GM19463 (cell line): ENCODE measurements around the gene BRIX1.

ENCODE experiments used
- ATAC-seq: cut with Tn5 transposase; IDR thresholded peaks from one replicate; pipeline ENCODE4 v1.9.1; 2021; ENCODE audit warnings: mild to moderate bottlenecking, moderate library complexity; ENCODE audit not compliant: unreplicated experiment

Gene BRIX1, protein sequence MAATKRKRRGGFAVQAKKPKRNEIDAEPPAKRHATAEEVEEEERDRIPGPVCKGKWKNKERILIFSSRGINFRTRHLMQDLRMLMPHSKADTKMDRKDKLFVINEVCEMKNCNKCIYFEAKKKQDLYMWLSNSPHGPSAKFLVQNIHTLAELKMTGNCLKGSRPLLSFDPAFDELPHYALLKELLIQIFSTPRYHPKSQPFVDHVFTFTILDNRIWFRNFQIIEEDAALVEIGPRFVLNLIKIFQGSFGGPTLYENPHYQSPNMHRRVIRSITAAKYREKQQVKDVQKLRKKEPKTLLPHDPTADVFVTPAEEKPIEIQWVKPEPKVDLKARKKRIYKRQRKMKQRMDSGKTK

DNA sequence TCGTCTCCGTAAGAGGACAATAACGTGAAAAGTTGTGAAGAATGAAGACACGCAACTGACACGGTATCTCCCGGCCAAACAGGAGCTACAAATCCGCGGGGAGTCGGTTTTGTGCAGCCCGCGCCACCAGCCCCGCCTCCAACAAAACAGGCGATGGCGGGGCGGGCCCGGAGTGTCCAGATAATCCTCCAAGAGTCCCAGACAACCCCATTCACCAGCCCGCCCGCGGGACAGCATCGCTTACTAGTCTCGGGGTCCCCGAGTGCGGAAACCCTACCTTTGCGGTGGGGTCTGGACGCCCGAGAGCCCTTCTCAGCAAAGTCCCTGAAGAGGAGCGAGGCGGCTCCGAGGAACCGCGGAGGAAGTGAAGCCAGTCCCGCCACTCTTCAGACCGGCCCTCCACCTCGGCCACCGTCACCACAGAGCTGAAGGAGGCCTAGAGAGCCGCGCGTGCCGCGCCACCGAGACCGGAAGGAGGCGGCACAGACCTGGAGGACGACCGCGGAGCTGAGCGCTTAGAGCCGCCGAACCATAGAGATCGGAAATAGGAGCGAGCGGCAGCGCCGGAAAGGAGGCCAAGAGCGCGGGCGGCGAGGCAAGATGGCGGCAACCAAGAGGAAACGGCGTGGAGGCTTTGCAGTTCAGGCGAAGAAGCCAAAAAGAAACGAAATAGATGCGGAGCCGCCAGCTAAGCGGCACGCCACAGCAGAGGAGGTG is at the start of gene BRIX1, which contains the start of gene RAD1:
BRIX1 (plus strand) TSS at position 573 of the 717 bp plus-strand sequence; CDS start at position 601, 28 bp downstream.
RAD1 (minus strand) TSS at position 366 of the 717 bp plus-strand sequence. CDS start 612 bp downstream, outside the sequence.
- ATAC-seq = peak; percentile 98

DNA sequence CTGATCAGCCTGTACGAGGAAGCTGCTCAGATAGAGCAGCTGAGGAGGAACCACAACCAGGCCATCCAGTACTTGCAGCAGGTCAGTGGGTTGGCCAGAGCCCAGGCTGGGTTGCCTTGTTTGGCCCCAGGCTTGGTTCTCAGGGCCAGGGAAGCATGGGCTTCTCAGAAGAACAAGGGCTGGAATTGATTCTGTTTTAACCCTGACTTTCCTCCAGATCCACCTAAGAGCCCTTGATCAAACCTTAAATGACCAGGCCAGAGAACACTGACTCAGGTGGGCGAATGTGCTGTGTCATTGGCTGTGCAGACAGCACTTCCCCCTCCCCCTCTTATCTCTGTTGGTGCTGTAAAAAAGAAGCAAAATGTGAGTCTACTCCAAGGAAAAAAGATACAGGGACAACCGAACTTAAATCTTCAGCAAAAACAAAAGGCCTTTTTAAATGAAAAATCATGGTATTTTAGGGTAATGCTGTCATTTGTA is 48.5 kb upstream of the BRIX1 start:
- ATAC-seq = no peak

DNA sequence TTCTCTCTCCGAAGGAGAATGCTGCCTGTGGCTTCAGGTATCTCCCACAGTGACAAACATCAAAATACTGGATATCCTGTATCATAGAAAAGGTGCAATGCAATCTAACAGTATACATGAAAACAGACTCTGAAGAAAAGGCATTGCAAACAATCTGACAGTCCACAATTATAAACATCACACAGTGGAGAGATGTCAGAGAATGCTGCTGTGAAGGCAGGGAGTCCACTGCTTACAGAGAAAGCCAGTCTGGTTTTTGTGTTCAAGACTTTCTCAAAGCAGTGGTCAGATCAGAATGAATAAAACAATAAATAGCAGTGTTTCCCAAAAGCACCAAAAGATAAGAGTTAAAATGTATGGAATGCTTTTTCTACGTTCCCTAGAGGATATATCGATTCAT is 47.9 kb upstream of the BRIX1 start:
- no peak for ATAC-seq

DNA sequence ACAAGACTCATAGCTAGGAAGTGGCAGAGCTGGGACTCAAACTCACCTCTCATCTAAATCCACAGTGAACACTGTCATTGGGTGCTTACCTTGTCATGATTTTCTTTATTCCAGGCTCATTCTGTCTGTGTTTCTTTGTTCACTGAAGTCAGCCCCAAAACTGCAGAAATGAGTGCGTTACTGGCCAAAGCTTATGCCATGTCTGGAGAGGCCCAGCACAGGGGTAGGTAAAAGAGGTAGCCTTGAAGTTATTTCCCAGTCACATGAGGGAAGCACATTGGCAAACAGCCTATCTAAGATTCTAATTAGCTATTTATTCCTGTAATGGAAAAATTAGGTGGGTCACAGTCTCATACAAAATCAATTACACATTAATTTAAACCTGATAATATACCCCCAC is 46.7 kb upstream of the BRIX1 start:
- no peak for ATAC-seq

DNA sequence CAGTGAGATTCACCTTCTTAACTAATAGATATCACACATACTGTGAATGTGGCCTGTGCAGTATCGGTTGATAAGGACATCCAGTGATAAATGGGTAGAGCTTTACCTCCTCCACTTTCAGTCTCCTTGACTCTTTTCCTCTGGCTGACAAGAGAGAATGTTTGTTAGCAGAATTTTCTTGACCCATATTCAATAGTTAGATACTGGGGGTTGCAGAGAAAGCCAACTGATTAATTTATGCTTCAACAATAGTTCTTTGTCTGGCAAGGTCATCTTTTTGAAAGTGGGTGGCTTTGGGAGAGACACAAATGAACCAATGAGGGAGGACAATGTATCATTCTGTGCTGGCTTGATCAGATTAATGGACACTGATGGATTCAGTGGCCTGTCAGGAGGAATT is 46.3 kb upstream of the BRIX1 start:
- no peak for ATAC-seq

DNA sequence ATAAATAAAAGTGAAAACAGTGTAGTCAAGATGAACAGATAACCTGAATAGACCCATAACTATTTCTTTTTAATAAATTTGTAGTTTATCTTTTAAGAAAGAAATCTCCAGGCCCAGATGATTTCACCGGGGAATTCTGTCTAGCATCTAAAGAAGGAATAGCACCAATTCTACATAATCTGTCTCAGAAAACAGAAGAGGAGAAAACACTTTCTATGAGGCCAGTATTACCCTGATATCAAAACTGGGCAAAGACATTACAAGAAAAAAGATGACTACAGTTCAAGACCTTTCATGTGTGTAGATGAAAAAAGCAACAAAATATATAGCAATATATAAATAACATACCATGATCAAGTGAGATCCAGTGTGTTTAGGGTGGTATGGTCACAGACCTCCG is 45.1 kb upstream of the BRIX1 start:
- no peak for ATAC-seq

DNA sequence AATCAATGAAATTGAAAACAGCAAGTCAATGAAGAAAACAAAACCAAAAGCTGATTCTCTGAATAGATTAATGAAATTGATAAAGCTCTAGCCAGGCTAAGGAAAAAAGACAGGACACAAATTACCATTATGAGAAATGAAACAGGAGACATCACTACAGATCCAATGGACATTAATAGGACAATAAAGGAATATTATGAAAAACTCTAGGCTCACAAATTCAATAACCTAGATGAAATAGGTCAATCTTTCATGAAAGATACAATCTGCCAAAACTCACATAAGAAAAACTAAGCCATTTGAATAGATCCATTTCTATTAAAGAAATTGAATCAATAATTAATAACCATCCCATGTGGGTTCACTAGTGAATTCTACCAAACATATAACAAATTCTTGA is 39.2 kb upstream of the BRIX1 start:
- ATAC-seq = no peak

DNA sequence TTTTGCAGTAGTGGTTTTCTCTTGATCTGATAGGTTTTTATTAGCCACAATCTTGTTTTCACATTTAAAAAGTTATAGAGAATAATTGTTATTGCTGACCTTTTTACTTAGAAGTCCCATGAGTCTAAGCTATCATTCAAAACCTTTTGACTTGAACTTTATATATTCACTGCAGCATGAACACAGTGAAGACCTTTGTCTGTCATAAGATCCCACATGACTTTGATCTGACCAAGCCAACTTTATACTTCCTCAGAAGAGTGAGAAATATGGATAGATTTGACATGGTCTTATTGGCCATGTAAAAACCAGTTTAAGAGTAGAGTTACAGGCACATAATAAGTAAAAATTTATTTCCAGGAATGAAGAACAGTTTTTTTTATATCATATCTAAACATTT is 34.3 kb upstream of the BRIX1 start:
- ATAC-seq = no peak

DNA sequence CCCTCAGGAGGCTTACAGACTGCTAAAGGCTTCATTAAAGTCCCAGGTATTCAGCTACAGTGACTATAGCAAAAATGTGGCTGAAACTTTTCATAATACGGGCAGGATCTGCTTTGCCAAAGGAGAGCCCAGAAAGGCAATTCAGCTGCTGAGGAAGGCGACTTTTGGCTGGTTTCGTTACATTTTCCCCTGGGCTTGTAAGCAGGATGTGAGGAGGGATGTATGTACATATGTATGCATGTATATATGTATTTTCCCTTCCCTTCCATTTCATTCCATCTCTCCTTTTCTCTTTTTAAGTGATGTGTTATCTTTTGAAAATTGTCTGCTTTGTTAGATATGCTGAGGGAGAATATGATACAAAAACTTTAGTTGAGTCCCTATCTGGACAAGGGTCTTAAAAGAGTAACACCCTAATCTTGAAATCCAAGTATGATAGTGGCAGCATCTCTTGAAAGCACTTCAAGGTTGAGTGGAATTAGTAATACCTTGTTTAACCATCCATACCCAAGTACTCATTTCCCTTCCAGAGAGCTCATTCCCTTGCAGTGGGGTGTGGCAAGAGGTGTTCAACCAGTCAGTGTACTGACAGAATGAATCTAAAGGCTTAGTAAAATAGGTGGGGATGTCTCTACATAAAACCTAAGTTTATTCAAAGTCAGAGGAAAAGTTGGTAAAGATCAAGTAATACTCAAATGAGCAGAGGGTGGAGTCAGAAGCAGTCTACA is 29.0 kb upstream of the BRIX1 start:
- no peak for ATAC-seq

DNA sequence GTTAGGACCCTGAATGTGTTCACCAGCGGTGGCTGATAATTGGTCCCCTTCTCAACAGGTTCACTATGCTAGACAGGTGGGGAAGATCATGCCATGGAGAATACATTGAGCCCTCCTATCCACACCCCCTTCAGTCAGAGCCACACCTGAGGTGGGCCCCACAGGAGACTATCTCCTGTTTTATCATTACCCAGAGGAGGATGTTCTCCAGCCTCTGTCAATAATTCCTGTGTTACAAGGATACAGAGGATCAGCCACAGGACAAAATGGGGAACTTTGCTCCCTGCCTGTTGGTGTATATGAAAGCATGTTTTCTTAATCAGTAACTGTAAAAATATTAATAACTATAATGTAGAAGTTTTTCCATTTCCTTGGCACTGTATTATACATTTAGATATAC is 26.1 kb upstream of the BRIX1 start:
- ATAC-seq = no peak

DNA sequence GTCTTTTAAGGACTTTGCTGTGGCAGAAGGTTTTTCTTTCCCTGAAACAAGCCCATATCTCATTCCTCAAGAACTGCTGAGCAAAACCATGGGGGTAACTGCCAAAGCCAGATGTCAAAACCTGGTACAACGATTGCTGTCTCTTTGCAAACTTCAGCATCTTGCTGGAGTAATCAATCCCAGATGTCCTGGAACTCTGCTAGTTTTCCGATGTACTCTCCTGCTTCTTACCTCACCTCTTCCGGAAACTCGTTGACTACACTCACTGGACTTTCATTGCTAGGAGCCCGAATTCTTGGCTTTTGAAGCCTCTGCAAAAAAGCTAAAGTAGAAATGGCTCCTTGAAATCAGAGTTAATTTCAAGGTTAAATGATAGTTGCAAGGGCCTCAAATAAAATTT is 23.5 kb upstream of the BRIX1 start:
- no peak for ATAC-seq

DNA sequence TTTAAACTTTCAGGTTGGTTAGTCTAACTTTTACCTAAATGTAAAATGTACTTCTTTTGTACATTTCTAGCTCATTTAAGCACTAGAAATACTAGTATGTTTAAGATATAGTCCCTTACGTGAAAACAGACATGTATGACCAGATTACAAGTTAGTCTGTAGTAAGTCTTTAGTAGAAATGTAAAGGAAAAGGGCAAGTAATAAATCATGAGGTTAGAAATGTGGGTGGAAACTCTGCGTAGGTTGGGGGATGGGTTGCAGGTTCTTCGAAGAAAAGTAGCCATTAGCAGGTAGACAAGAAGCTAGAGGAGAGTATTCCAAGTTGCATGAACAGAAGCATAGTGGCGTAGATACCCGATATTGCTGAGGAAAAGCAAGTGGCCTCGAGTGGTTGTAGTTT is 23.1 kb upstream of the BRIX1 start:
- ATAC-seq = no peak

DNA sequence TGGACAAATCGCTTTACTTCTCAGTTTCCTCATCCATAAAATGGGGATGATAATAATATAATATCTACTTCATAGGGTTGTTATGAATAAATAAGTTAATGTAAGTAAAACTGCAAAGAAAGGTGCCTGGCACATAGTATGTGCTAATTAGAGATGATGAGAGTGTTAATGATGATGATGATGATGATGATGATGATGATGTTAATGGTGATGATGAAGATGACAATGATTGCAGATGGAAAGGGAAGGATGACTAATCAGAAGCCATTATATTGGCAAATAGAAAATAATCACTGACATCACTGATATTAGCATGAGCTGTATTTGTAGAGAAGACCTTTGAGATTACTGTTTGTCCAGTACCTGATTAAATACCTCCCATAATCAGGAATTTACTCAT is 20.8 kb upstream of the BRIX1 start:
- ATAC-seq = no peak

DNA sequence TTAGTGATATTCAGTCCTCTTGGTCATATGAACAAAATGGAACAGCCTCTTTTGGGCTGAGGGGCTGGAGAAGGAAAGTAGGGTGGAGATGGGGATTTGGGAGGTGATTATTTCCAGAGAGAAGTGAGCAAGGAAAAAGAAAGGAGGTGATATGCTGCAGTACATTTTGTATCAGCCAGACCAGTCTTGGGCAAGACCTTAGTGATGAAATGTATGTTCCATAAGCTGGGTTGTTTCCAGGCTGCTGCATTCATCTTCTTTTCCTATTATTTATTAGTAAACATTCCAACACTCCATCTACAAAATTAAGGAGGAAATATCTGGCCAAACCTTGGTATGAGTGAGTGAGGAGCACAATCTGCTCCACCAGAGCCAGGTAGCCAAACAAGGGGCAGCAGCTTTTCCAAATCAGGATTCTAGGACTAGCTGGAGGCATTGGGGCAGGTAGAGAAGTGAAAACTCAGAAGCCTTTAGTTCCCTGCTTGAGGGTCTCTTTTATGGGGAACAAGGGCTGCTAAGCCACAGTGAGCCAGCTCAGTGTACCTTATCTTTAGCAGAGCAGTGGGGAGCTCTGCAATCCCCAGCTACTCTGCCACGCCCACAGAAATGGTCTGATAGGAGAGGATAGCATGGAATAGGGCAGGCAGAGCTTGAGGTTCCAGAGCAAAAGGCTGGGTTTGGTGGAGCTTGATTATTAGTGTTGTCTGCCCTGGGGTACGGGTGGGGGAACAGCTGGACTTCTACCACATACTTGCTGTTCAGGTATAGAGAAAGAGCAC is 19.7 kb upstream of the BRIX1 start:
- ATAC-seq = no peak

DNA sequence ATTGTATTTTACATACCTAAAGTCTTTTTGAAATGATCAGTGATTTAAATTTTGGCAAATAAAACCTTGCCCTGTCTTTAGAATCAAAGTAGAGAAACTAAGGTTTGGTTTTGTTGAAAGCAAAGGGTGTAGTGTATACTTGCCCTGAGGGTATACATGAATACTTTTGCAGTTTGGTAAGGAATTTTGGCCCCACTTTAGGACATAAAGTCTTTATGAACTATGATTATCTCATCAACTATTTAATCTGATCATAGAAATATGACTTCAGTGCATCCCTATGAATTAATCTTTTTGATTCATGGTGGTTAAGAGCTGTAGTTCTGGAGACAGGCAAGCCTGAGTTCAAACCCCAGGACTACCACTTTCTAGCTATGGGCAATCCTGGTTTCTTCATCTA is 17.9 kb upstream of the BRIX1 start:
- ATAC-seq = no peak

DNA sequence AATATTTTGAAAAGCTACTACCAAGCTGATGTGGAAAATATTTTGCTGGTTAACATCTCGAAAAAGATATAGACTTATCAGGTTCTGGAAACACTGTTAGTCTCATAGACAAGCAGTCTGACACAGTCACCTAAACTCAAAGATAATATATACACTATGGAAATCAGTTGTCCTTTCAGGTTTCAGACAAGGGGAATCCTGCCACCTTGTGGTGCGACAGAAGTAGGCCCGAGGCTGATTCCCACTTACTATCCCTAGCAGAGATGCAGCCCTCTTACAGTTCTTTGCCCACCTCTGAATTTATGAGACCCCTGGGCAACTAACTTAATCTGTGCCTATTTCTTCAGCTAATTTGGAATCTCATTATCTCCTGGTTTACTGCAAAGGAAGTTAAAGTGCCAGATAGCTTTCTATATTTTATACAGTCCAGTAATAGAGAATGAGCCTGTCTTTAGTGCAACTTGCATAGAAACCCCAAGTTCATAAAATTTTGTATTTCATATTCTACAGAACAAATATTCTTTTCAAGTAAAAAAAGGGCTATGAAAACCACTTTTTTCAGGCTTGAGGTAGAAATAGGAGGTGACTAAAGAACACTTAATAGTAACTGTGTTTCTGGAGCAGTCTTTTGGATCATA is 17.1 kb upstream of the BRIX1 start:
- ATAC-seq = peak; percentile 81

DNA sequence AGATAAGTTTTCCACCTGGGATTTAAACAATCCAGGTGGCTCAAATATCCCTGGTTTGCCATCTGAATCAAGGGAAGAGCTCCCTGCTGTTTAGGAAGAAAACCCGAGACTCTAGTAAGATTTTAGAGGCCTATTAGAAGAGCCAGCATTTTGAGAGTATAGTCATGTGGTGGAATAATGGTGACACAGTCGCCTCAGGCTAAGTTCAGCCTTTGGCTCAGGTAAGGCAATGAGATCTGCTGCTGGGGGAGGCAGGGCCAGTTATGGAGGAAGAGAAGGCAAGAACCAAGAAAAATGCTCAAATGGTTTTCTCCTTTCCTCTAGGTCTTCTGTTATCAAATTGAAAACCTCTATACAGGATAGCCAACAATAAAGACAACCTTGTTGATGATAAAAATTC is 16.4 kb upstream of the BRIX1 start:
- no peak for ATAC-seq

DNA sequence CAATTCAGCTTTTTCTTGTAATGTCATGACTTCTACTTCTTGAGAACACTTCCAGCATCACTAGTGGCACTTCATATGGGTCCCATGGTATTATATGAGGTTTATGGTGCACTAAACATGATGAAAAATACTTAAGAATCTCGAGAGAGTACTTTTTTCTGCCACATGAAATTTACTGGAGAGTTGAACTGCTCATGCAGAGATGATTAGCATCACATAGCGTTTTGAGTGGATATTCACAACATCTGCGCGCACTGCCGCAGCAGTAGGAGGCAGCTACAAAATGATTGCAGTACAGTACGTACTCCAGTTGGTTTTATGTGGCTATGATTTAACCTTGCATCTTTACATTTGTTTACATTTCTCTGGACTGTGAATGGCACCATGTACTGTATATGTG is 14.9 kb upstream of the BRIX1 start:
- ATAC-seq = no peak

DNA sequence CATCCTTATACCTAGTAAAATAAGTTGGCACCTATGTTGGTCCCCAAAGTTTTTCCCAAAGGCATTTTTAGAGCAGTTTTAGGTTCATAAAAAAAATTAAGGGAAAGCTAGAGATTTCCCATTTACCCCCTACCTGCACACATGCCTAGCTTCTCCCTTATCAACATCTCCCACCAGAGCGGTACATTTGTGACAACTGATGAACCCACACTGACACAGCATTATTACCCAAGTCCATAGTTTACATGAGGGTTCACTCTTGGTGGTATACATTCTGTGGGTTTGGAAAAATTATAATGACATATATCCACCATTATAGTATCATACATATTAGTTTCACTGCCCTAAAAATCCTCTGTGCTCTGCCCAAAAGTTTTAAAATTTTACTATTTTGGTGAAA is 12.3 kb upstream of the BRIX1 start:
- no peak for ATAC-seq

DNA sequence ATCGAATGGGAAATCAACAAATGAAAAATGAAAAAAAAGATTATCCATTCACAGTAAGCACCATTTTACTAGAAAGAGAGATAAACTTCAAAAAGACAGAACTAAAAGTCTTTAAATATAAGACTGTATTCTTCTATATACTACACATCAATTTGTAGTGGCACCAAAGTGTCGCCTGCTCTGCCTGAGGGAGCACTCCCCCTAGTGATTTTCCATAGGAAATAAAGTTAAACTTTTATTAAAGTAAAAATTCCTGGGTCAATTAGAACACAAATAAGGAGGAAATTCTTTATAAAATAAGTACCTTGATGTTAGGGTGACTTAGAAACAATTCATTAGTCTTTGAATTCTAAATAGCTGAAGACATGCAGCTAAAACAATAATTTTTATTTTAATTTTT is 9.9 kb upstream of the BRIX1 start:
- no peak for ATAC-seq
